Right ventricle myocardium superior (tissue), 1 donor: ENCODE data around the gene CCS. TPM values are rescaled to one million over a fixed set of nuclear protein-coding genes. Genes with fewer than 3 reads are reported as not detected.

ENCODE experiments used
- ATAC-seq: fragments of 200-7000 bp; cut with Tn5 transposase; one replicate; pipeline ENCODE4 v1.9.1; 2020; ENCODE audit warnings: mild to moderate bottlenecking; ENCODE audit not compliant: poor library complexity
- DNase-seq: peaks from one replicate; pipeline ENCODE4 v3.0.0-alpha.2; 2020
- intact Hi-C: fragments of 100-400 bp; cut with DNase I; formaldehyde crosslinking; loops from one replicate; pipeline ENCODE4 v1.11.2; 2022
- total RNA-seq: library from RNA; stranded (reverse); fragmentation: NEBNext Ultra II Directional; extraction: Animal tissue kit (Norgen Biotek cat#: 25700); gene quantifications from one replicate; pipeline ENCODE4 v1.2.1, GENCODE V29; 2021
- donor health status: DM: no; HTN: yes; CAD: no; lungs with severe emphysema.

The CCS gene
- total RNA-seq, 1 donor from 2014 or later = 25.8 TPM

DNA sequence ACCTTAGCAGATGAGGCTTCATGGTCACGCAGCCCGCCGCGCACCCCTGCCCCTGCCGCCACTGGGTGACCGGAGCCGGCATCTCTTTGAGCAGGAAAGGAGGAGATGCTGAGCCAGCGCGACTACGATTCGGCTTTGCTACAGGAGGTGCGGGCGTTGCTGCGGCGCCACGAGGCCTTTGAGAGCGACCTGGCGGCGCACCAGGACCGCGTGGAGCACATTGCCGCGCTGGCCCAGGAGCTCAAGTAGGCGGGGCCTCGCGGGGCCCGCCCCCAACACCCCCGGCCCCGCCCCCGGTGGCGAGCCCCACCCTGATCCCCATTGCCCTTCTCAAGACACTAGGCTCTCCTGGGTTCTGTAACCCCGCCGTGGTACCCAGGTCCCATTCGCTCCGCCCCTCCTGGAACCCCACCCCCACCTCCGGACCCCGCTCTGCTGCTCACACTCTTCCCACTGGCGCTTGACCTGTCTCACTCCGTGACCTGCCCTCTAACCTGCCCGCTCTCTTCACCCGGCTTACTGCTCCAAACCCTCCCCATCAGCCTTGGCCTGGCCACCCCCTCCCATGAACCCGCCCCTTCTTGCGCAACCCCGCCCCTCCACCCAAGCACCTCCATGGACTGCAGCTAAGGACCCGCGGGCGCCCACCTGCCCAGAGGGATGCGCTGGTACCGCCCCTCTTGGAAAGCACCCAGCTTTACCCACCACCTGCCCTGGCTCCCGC, 33.7 kb upstream of the CCS start:
- ATAC-seq = peak; percentile 44
- peak; percentile 66 for DNase-seq
- intact Hi-C loops = no loop called here

DNA sequence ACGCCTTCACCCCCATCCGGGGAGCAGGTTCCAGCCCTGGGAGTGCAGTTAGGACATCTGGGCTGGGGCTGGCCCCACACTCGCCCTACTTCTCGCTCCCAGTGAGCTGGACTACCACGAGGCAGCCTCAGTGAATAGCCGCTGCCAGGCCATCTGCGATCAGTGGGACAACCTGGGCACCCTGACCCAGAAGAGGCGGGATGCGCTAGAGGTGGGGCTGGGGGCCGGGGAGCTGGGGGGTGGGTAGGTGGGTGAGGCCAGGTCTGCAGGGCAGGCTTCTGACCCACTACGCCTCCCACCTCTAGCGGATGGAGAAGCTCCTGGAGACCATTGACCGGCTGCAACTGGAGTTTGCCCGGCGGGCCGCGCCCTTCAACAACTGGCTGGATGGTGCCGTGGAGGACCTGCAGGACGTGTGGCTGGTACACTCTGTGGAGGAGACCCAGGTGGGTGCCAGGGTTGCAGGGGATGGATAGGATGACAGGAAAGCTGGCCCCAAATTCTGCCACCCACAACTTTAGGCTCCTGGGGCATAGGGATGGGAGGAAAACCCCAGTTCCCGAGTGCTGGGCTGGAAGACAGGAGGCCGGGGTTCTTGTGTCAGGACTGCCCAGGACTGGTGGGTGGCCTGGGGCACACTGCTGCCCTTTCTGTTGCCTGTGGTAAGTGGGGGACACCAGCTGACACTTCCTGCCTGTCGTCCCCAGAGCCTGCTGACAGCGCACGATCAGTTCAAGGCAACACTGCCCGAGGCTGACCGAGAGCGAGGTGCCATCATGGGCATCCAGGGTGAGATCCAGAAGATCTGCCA, 32.9 kb upstream of the CCS start:
- ATAC-seq (no peak), DNase-seq (no peak)
- intact Hi-C loops = no loop called here

DNA sequence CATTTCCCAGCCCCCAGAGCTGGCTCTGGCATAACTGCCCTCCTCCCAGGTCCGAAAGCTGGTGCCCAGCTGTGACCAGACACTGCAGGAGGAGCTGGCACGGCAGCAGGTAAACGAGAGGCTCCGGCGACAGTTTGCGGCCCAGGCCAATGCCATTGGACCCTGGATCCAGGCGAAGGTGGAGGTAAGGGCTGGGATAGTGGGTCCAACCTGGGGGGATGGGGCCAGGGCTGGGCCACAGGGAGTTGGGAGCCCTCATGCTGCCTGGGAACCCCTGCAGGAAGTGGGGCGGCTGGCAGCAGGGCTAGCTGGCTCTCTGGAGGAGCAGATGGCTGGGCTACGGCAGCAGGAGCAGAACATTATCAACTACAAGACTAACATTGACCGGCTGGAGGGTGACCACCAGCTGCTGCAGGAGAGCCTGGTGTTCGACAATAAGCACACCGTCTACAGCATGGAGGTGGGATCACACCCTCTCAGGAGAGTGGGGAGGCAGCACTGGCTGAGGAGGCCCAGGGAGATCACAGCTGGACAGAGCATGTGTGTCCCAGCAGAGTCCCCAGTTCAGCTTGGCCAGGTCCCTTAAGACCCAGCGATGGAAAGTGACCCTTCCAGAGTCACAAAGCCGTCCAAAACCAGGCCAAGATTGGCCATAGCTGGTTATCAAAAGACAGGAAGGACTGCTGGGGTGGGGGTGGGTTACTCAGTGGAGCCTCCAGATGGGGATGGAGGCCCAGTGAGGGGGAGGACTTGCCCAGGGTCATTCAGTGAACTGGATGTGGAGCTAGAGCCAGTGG, 31.6 kb upstream of the CCS start:
- no peak for DNase-seq
- ATAC-seq = no peak
- intact Hi-C loops = no loop called here

DNA sequence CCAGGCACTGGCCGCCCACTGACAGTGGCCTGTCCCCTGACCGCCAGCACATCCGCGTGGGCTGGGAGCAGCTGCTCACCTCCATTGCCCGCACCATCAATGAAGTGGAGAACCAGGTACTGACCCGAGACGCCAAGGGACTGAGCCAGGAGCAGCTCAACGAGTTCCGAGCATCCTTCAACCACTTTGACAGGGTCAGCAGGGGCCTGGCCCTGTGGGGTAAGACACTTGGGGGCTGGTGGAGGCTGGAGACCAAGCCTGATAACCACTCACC, 31.1 kb upstream of the CCS start:
- DNase-seq (no peak), ATAC-seq (no peak)
- intact Hi-C loops = no loop called here

DNA sequence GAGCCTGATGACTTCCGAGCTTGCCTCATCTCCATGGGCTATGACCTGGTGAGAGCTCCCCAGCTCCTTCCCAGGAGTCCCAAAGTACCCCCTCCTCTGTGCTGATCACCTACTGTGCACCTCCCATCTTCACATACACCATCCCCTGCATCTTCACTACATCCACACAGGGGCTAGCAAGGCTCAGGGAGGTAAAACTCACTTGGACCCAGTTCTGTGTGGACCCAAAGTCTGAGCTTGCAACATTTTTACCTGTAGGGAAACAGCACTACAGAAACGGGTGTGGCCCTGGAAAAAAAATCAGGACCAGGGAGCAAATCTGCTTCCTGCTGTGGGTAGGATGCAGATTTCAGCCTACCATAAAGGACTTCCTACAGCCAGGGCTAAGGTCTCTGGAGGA, 30.7 kb upstream of the CCS start:
- intact Hi-C loops = no loop called here
- no peak for ATAC-seq
- DNase-seq = no peak

DNA sequence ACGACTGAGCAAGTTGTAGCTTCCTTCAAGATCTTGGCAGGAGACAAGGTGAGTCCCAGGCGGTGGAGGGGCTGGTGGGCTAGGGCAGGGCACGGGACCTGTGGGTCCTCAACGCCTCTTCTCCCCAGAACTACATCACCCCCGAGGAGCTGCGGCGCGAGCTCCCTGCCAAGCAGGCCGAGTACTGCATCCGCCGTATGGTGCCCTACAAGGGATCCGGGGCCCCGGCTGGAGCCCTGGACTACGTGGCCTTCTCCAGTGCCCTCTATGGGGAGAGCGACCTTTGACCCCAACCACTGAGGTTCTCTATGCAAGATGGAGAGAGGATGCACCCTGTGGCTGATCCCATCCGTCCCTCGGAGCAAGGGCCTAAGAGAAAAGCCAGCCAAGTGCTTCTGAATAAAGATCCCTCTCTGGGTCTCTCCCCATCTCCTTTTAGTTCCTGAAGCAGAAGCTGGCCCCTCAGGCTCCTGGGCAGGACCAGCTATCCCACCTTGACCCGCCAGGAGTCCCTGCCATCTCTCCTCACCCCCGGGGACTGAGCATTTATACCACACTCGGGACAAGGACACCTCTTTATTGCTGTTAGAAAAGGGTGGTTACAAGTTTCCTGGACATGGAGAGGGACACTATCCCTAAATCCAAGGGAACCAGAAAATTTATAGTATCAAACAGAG, 29.9 kb upstream of the CCS start:
- no peak for DNase-seq
- intact Hi-C loops = no loop called here
- ATAC-seq = no peak

DNA sequence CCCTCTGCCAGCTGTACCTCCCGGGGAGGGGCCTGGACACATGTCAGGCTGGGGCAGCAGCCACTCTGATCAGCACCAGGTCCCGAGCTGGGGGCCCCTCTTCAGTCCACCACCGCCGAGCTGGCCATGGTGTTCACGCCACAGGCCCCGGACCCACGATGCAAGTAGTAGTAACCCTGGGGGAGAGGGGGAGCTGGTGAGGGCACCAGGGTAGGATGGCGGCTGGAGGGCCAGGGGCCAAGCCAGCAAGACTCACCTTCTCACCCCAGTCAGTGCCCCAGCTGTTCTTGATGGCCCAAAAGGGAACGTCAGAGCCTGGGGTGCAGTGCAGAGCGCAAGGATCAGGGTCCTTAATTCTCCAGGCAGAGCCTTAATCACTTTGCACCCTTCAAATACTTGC, 29.2 kb upstream of the CCS start:
- intact Hi-C loops = no loop called here
- ATAC-seq (no peak), DNase-seq (no peak)

DNA sequence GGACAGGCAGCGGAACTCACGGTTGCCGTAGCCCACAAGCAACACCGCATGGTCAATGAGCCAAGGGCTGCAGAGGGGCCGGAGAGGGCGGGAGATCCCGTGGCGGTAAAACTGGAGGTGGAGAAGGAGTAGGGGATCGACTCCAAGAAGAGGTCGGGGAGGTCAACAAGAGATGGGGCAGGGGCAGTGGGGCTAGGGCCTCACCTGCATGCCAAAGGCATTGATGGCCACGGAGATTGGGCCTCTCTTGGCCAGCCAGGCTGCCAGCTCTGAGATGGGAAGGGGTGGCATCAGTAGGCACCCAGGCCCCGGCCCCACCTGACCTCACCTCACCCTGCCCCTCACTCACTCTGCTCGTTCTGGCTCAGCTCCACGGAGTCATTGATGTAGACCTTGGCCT, 28.4 kb upstream of the CCS start:
- DNase-seq (no peak), ATAC-seq (no peak)
- intact Hi-C loops = no loop called here

DNA sequence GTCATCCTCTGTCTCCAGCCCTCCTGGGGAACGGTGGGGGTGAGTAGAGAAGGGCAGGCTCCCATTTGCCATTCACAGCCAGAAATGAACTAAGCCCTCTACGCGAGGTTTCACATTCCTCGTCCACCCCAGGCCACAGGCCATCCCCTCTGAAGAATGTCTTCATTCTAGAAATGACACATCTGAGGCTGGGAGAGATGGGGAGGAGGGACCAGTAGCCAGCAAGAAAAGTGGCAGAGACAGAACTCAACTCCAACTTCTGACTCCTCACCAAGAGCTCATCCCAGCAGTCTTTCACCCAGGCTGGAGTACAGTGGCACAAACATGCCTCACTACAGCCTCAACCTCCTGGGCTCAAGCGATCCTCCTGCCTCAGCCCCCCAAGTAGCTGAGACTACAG, 28.0 kb upstream of the CCS start:
- intact Hi-C loops = no loop called here
- no peak for DNase-seq
- no peak for ATAC-seq

DNA sequence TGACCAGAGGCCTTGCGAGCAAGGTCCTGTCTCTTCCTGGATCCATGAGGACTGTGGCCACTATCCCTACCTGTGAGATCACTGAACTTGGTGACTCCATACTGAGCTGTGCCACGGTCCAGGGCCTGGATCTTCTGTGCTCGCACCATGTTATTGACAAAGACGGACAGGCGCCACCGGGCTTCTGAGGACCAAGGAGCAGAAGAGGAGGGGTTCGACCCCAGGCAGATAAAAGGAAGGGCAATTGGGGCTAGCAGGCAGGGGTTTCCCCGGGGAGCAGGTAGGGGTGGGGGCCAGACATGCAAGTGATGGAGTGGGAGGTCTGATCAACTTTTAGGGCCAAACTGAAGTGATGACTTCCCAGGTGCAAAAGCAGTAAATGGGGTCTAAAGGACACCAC, 26.8 kb upstream of the CCS start:
- DNase-seq = no peak
- ATAC-seq = no peak
- intact Hi-C loops = no loop called here

DNA sequence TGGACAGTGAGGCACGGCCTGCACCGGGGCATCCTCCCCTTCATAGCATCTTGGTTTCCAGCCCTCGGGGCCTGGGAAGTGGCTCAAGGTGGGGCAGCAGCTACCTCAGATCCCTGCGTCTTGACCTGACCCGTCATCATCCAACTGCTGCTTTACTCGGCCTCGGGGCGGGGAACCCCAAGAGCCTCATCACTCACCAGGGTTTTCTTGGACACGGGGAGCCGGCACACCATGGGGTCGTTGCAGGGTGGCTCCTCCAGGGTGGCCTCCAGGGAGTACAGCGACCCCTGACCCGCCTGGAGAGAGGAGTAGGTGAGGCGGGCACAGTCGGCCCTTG, 25.2 kb upstream of the CCS start:
- DNase-seq (no peak), ATAC-seq (no peak)
- intact Hi-C loops = no loop called here

DNA sequence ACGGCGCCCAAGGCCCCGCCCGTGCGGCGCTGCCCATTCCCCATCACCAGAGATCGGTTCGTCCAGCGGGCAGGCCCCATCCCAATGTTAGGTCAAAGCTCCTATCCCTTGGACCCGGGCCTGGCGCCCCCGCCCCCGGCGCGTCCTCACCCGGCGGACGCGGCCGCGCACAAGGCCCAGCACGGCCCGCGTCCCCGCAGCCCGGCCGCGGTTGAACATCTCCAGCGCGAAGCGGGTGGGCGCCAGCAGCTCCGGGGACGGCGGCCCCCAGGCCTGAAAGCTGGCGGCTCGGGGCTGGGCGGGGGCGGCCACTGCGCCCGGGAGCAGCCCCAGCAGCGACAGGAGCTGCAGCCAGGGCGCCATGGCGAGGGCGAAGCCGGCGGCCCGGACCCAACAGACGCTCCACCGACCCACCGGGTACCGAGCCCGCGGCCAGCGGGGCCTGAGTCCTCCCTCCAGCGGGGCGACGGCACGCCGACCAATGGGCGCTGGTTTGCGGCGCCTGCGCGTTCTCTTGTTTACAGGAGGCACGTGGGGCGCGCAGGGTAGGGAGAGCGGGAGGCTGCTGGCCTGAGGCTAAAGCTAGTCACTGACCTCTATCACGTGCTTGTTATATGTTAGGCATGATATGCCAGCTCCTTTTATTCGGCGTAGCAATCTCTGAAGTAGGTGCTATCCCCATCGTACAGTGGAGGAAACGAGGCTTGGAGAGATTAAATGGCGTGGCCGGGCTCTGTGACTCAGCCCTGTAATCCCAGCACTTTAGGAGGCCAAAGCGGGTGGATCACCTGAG, 24.7 kb upstream of the CCS start, which contains the start of gene CTSF:
Gene CTSF (minus strand): TSS at position 483 of the 793 bp plus-strand sequence. CDS start 120 bp downstream, at position 363.
- DNase-seq (peak; percentile 94), ATAC-seq (peak; percentile 99)
- intact Hi-C loops = no loop called here

DNA sequence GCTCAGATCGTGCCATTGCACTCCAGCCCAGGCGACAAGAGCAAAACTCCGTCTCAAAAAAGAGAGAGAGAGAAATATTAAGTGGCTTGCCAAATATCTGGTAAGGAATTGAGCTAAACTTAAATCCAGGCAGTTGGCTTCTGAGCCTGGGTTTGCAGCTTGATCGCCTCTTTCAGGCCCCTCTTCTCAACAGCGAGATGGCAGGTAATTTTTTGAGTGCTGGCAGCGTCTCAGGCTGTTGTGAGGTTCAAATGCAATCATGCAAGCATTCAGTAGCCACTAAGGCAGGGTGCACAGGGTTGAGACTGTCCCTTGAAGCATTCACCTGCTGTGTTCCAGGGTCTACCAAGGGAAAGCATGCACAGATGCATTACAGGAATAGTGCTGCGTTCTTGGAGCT, 23.9 kb upstream of the CCS start:
- no peak for ATAC-seq

DNA sequence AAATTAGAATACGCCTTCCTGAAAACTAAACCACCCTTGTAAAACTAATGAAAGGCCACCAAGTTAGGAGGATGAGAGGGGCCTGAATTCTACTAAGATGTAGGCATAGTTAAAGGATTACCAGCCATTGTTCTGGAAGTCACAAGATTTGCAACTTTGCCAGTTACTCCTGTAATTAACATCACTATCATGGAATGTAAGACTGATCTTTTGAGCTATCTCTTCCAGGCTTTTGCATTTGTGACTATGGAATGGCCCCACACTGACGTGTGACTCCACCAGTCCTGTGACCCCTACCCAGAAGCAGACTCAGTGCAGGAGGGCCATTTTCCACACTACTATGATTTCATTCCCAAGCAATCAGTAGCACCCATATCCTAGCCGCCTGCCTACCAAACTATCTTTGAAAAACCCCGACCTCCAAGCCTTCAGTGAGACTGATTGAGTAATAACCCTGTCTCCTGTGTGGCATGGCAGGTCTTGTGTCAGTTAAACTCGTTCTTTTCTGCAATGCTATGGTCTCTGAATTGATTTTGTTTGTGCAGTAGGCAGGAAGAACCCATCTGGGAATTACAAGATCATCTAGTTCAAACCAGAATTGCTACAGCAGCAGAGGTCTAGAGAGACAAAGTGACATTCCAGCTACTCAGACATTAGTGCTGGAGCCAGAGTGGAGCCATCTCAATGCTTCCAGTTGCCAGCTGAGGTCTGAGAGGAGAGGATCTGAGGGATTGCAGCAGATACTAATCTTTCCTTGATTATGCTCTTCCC, 22.7 kb upstream of the CCS start:
- intact Hi-C loops = loop anchor here (5.0 kb wide), 1 partner anchor 262 kb away; no protein-coding TSS in a partner anchor

More for the DNA sequence above, 23.9 kb upstream of the CCS start:
- DNase-seq = no peak
- intact Hi-C loops = no loop called here

DNA sequence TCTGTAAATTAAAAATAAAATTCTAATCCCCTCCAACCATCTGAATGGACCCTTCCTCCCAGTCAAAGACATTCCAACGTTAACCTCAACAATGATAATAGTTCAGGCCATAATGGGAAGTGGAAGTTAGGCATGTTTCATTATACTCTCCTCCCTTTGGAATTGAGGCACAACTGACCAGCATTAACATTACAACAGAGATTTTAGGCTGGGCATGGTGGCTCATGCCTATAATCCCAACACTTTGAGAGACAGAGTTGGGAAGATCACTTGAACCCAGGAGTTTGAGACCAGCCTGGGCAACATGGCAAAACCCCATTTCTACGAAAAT, 22.2 kb upstream of the CCS start:
- intact Hi-C loops = loop anchor here (5.0 kb wide), 1 partner anchor 261 kb away; no protein-coding TSS in a partner anchor
- DNase-seq (no peak), ATAC-seq (no peak)

More for the DNA sequence above, 22.7 kb upstream of the CCS start:
- DNase-seq = no peak
- ATAC-seq = no peak

DNA sequence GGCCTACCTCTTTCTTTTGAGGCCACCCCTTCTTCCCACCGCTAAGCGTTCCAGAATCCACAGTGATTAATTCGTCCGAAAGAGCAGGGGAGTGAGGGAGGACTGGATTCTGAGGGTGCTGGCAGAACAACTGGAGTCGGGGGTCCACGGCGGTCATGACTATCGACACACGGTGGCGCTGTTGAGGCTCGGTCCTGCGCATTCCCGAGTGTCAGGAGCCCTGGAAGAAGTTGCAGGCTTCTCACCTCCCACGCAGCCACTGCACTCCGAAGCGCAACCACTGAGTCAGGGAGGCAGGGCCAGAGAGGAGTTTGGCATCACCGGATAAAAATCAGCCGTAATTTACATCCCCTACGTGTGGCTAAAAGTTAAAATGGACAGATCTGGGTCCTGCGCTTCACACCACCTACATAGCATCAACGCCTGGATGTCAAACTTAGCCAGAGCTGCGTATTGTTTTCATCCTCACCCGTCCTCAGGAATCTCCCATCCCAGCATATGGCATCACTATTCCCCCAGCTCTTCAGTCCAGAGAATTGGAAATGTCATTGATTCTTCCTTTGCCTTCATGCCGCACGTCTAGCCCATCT, 13.9 kb upstream of the CCS start:
- intact Hi-C loops = loop anchor here (2.0 kb wide), 1 partner anchor 100 kb away; no protein-coding TSS in a partner anchor

DNA sequence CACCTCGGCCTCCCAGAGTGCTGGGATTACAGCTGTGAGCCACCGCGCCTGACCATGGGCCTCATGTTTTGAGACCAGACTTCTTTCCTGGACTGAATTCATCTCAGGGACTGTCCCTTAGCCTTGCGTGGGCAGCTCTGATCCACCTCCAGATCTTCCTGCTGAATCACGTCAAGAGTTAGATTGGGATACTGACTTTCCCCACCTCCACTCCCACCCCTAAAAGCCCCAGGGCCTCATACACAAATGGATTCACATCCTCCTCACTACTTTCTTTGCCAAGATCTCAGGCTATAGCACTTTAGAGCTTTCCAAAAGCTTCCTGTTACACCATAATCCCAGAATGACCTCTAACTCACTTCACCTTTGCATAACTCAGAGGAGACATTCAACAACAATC, 12.2 kb upstream of the CCS start:
- intact Hi-C loops = no loop called here
- no peak for DNase-seq
- no peak for ATAC-seq

More for the DNA sequence above, 13.9 kb upstream of the CCS start:
- peak; percentile 95 for ATAC-seq
- DNase-seq = peak; percentile 89
